Cardiac fibroblast (primary cell): Measurements from ENCODE around the gene LPP.

Experiments used
- DNase-seq, 2 donors: peaks; one replicate each; pipeline versions ENCODE4 v3.0.0 to v3.0.0-alpha.2; 2010; ENCODE audit warnings: low read depth in 2 of 2
- H3K4me3 ChIP-seq, 2 donors: replicated peaks in 1 of 2; 1 replicate in 1 of 2; 2 replicates in 1 of 2; pipeline ENCODE4 v1.5.1; 2011; ENCODE audit warnings: low read depth in 2 of 2, low read length in 2 of 2, mild to moderate bottlenecking in 2 of 2, moderate library complexity in 1 of 2
- CTCF ChIP-seq: IDR thresholded peaks from one replicate; pipeline ENCODE4 v1.5.1; 2011; ENCODE audit warnings: low read depth, mild to moderate bottlenecking, low read length, inconsistent platforms

Gene LPP

GRCh38 chr3:188154809-188155574, 1.0 kb downstream of the LPP start:
- peak in 1 of 2 donors; percentile 24 for DNase-seq
- H3K4me3 ChIP-seq = peak overlapping the region; percentile 77
- no peak for TF ChIP-seq CTCF

- no peak for DNase-seq
- H3K4me3 ChIP-seq = no peak overlapping the region
- no peak for TF ChIP-seq CTCF
Observed at GRCh38 chr3:188156056-188156455, 2.1 kb downstream of the LPP start.

GRCh38 chr3:188157407-188157806, 3.5 kb downstream of the LPP start:
- no peak for DNase-seq
- no peak overlapping the region for H3K4me3 ChIP-seq
- TF ChIP-seq CTCF = no peak

- DNase-seq = no peak
- no peak for TF ChIP-seq CTCF
- no peak overlapping the region for H3K4me3 ChIP-seq
Observed at GRCh38 chr3:188157971-188158370, 4.0 kb downstream of the LPP start.

- DNase-seq = no peak
- no peak for TF ChIP-seq CTCF
Observed at GRCh38 chr3:188158731-188159310, 4.9 kb downstream of the LPP start.

GRCh38 chr3:188160751-188161150, 6.8 kb downstream of the LPP start:
- TF ChIP-seq CTCF = no peak
- H3K4me3 ChIP-seq = no peak overlapping the region

More at GRCh38 chr3:188158731-188159310, 4.9 kb downstream of the LPP start:
- no peak overlapping the region for H3K4me3 ChIP-seq

GRCh38 chr3:188164248-188164687, 10.3 kb downstream of the LPP start:
- H3K4me3 ChIP-seq = no peak overlapping the region
- TF ChIP-seq CTCF = no peak
- DNase-seq = no peak

More at GRCh38 chr3:188160751-188161150, 6.8 kb downstream of the LPP start:
- no peak for DNase-seq
